ENCODE measurements around the gene AP2A1.
A peak's percentile ranks its signal among the peaks of the same experiment; 100 is the strongest.
"Not testable (repeated sequence)": the region's sequence is repeated elsewhere in the genome, so short reads cannot be mapped to it uniquely, and the experiment has no call there.

The AP2A1 gene

GRCh38 chr19:49766930-49767299 is at the start of gene AP2A1:
TSS of gene AP2A1 (plus strand) at chr19:49767001. CDS start at chr19:49767134, 133 bp downstream.
- DNase-seq: no peak
- intact Hi-C loops (cut with DNase I): loop anchor here (5.0 kb wide), 1 partner anchor 45 kb away; the partner anchor contains the start of gene FUZ

- intact Hi-C loops (cut with DNase I): no loop called here
These were observed 48.3 kb upstream of the AP2A1 start for GRCh38 chr19:49718511-49718910.

GRCh38 chr19:49718991-49719390 is 47.8 kb upstream of the AP2A1 start:
- intact Hi-C loops (cut with DNase I): no loop called here

More at GRCh38 chr19:49718511-49718910, 48.3 kb upstream of the AP2A1 start:
- DNase-seq: no peak

GRCh38 chr19:49719420-49719819 is 47.4 kb upstream of the AP2A1 start:
- DNase-seq; intact Hi-C loops (cut with DNase I): not testable (repeated sequence)

More at GRCh38 chr19:49718991-49719390, 47.8 kb upstream of the AP2A1 start:
- no peak for DNase-seq

- peak in 4 of 42 donors; percentile 4 to 40 (median 38) for DNase-seq
- intact Hi-C loops (cut with DNase I): no loop called here
These were observed 39.4 kb upstream of the AP2A1 start for GRCh38 chr19:49727217-49728030.

GRCh38 chr19:49730166-49730565 is 36.6 kb upstream of the AP2A1 start:
- no peak for DNase-seq
- intact Hi-C loops (cut with DNase I): no loop called here

GRCh38 chr19:49738268-49738667 is 28.5 kb upstream of the AP2A1 start:
- intact Hi-C loops (cut with DNase I): no loop called here
- no peak for DNase-seq

GRCh38 chr19:49739098-49739497 is 27.7 kb upstream of the AP2A1 start:
- DNase-seq: no peak
- intact Hi-C loops (cut with DNase I): no loop called here

GRCh38 chr19:49739933-49740332 is 26.9 kb upstream of the AP2A1 start:
- intact Hi-C loops (cut with DNase I): no loop called here
- DNase-seq: no peak

- DNase-seq: no peak
- intact Hi-C loops (cut with DNase I): no loop called here
These were observed 25.5 kb upstream of the AP2A1 start for GRCh38 chr19:49741210-49741844.

- no peak for DNase-seq
- intact Hi-C loops (cut with DNase I): no loop called here
These were observed 21.8 kb upstream of the AP2A1 start for GRCh38 chr19:49744946-49745381.

- intact Hi-C loops (cut with DNase I): no loop called here
- DNase-seq: peak in 28 of 42 donors; percentile 8 to 68 (median 34)
These were observed 20.4 kb upstream of the AP2A1 start for GRCh38 chr19:49746206-49746958.

- DNase-seq: peak in 4 of 42 donors; percentile 12 to 45 (median 25)
- intact Hi-C loops (cut with DNase I): no loop called here
These were observed 17.6 kb upstream of the AP2A1 start for GRCh38 chr19:49749055-49749716.

- intact Hi-C loops (cut with DNase I): no loop called here
- no peak for DNase-seq
These were observed 17.0 kb upstream of the AP2A1 start for GRCh38 chr19:49749771-49750170.

- intact Hi-C loops (cut with DNase I): no loop called here
- no peak for DNase-seq
These were observed 14.1 kb upstream of the AP2A1 start for GRCh38 chr19:49752701-49753100.

GRCh38 chr19:49755956-49756355 is 10.8 kb upstream of the AP2A1 start:
- no peak for DNase-seq
- intact Hi-C loops (cut with DNase I): no loop called here

GRCh38 chr19:49758292-49758691 is 8.5 kb upstream of the AP2A1 start:
- intact Hi-C loops (cut with DNase I): no loop called here
- DNase-seq: peak in 41 of 42 donors; percentile 16 to 87 (median 51)

GRCh38 chr19:49761249-49761624 is 5.6 kb upstream of the AP2A1 start:
- intact Hi-C loops (cut with DNase I): no loop called here
- DNase-seq: no peak

- intact Hi-C loops (cut with DNase I): no loop called here
- no peak for DNase-seq
These were observed 5.0 kb upstream of the AP2A1 start for GRCh38 chr19:49761625-49762311.
